Endothelial cell of umbilical vein (primary cell): ENCODE data around the gene GRK5.

Experiments used
- CTCF ChIP-seq, 2 donors: IDR thresholded peaks; 1 replicate in 1 of 2; 2 replicates in 1 of 2; pipeline ENCODE4 v1.5.1; 2011; ENCODE audit warnings: low read length in 2 of 2, mild to moderate bottlenecking in 2 of 2, moderate library complexity in 2 of 2, control low read depth in 1 of 2, inconsistent platforms in 1 of 2, low read depth in 1 of 2; ENCODE audit not compliant: insufficient read depth in 1 of 2; ENCODE audit errors: extremely low read depth in 1 of 2
- EZH2 ChIP-seq: IDR thresholded peaks from 2 replicates; pipeline ENCODE4 v1.6.1; 2012; ENCODE audit warnings: borderline replicate concordance, low read depth, mild to moderate bottlenecking, moderate library complexity, low read length, inconsistent platforms; ENCODE audit not compliant: severe bottlenecking
- POLR2A ChIP-seq: IDR thresholded peaks from 2 replicates; pipeline ENCODE4 v1.6.1; 2012; ENCODE audit warnings: low read depth, mild to moderate bottlenecking, control low read depth, low read length
- POLR2AphosphoS5 ChIP-seq: IDR thresholded peaks from 2 replicates; pipeline ENCODE4 v1.6.1; 2012; ENCODE audit warnings: low read depth, mild to moderate bottlenecking, control low read depth, low read length, moderate library complexity; ENCODE audit not compliant: insufficient read depth

GRCh38 chr10:119302172-119302571, 94.8 kb downstream of the GRK5 start:
- no peak for TF ChIP-seq EZH2
- TF ChIP-seq POLR2A: no peak
- TF ChIP-seq CTCF (IDR thresholded peaks at IDR 0.05; ENCODE audit: extremely low read depth in 1 of 2, insufficient read depth in 1 of 2, low read depth in 1 of 2, low read length in 2 of 2): no peak
- TF ChIP-seq POLR2AphosphoS5: no peak
